ENCODE measurements around the gene GPC6.

DNA sequence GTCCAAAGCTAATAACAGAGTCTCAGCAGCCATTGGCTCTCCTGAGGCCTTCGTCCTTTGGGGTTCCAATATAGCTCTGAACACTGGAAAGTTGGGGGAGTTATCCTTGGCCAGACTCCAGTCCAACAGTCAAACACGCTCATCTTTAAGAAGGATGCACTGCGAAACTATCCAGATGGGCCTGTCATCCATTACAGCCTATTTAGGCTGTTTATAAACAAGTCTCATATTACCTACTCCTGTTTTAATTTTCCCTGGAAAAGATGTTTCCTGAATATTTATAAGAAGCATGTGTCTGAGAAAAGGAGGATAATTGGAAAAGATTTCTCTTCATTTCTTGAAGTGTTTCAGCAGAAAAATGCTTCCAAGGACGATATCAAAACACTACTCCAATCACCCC, 1082.2 kb downstream of the GPC6 start:
- TF ChIP-seq, protein P1, sequence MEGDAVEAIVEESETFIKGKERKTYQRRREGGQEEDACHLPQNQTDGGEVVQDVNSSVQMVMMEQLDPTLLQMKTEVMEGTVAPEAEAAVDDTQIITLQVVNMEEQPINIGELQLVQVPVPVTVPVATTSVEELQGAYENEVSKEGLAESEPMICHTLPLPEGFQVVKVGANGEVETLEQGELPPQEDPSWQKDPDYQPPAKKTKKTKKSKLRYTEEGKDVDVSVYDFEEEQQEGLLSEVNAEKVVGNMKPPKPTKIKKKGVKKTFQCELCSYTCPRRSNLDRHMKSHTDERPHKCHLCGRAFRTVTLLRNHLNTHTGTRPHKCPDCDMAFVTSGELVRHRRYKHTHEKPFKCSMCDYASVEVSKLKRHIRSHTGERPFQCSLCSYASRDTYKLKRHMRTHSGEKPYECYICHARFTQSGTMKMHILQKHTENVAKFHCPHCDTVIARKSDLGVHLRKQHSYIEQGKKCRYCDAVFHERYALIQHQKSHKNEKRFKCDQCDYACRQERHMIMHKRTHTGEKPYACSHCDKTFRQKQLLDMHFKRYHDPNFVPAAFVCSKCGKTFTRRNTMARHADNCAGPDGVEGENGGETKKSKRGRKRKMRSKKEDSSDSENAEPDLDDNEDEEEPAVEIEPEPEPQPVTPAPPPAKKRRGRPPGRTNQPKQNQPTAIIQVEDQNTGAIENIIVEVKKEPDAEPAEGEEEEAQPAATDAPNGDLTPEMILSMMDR (conservative IDR thresholded peaks at IDR 0.05; ENCODE audit: low read length): no peak
- no peak for TF ChIP-seq EZH2phosphoT487 (IDR thresholded peaks at IDR 0.05; ENCODE audit: borderline replicate concordance, low read depth, low read length)

Measured in OCI-LY7 (cell line).